OCI-LY3 (cell line): Measurements from ENCODE around the gene TPCN2.

ENCODE experiments used
- H2AFZ ChIP-seq: fragments of 200-600, 300-600 bp; shearing (Covaris generic); 2 replicates; pipeline ENCODE4 v1.6.0; 2014; ENCODE audit warnings: antibody characterized with exemption, low read depth, low read length
- H3K27ac ChIP-seq: fragments of 200-600, 300-600 bp; sonication (generic); 2 replicates; pipeline ENCODE4 v1.5.1; 2014; ENCODE audit warnings: mild to moderate bottlenecking, low read length, moderate library complexity, mixed read lengths
- H3K27me3 ChIP-seq: fragments of 200-600, 300-600 bp; sonication (generic); 2 replicates; pipeline ENCODE4 v1.6.1; 2014; ENCODE audit warnings: low read depth, low read length, mixed read lengths
- H3K36me3 ChIP-seq: fragments of 200-600, 300-600 bp; sonication (generic); replicated peaks from 2 replicates; pipeline ENCODE3; 2014; ENCODE audit warnings: low read depth, low read length, mixed read lengths
- H3K4me1 ChIP-seq: fragments of 300-600, 200-600 bp; sonication (generic); 2 replicates; pipeline ENCODE4 v1.6.1; 2014; ENCODE audit warnings: low read length, mixed read lengths
- H3K4me2 ChIP-seq: fragments of 200-600, 300-600 bp; sonication (generic); 2 replicates; pipeline ENCODE4 v1.6.1; 2014; ENCODE audit warnings: low read length, mixed read lengths
- H3K4me3 ChIP-seq: fragments of 300-600, 200-600 bp; sonication (generic); 2 replicates; pipeline ENCODE4 v1.5.1; 2014; ENCODE audit warnings: antibody characterized with exemption, mild to moderate bottlenecking, low read length, moderate library complexity
- H3K79me2 ChIP-seq: fragments of 300-600, 200-600 bp; shearing (Covaris generic); 2 replicates; pipeline ENCODE4 v1.6.1; 2014; ENCODE audit warnings: mild to moderate bottlenecking, low read length, mixed read lengths
- H3K9ac ChIP-seq: fragments of 300-600, 200-600 bp; shearing (Covaris generic); 2 replicates; pipeline ENCODE4 v1.6.0; 2014; ENCODE audit warnings: mild to moderate bottlenecking, low read length, moderate library complexity
- H3K9me3 ChIP-seq: fragments of 200-600, 300-600 bp; shearing (Covaris generic); 2 replicates; pipeline ENCODE4 v1.6.1; 2014; ENCODE audit warnings: low read length, mixed read lengths; ENCODE audit not compliant: insufficient read depth
- H4K20me1 ChIP-seq: fragments of 200-600, 300-600 bp; sonication (generic); 2 replicates; pipeline ENCODE4 v1.6.1; 2016; ENCODE audit warnings: low read length, mixed read lengths; ENCODE audit not compliant: insufficient read depth
- CTCF ChIP-seq: fragments of 200-600, 300-600 bp; sonication (generic); IDR thresholded peaks from 2 replicates; pipeline ENCODE4 v1.5.1; 2014; ENCODE audit warnings: antibody characterized with exemption, low read length, low read depth
- EZH2phosphoT487 ChIP-seq: fragments of 200-600 bp; shearing (Covaris generic); IDR thresholded peaks from 2 replicates; pipeline ENCODE4 v1.6.1; 2018; ENCODE audit warnings: antibody characterized with exemption, mixed run types, low read depth

TPCN2 gene

DNA sequence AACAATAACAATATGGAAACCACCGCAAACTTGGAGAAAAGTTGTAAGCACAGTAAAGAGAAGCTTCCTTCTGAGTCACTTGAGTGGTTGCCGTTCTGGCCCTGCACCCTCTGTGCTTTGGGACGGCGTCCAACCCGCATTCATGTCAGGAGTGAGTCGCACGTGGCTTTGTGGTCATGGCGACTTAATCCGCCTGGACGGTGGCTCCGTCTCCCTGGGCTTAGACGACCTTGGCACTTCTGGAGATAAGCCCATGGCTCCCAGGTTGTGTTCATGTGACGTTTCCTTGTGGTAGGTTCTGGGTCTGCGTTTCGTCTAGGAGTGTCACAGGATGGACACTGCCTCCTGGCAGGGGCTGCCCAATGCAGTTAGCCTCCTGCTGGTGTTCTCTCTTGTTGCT, 40.5 kb downstream of the TPCN2 start:
- no peak overlapping the region for H3K27ac ChIP-seq
- no peak overlapping the region for H3K4me2 ChIP-seq
- peaks cover 13% of the 10 kb centered on the region for H4K20me1 ChIP-seq

DNA sequence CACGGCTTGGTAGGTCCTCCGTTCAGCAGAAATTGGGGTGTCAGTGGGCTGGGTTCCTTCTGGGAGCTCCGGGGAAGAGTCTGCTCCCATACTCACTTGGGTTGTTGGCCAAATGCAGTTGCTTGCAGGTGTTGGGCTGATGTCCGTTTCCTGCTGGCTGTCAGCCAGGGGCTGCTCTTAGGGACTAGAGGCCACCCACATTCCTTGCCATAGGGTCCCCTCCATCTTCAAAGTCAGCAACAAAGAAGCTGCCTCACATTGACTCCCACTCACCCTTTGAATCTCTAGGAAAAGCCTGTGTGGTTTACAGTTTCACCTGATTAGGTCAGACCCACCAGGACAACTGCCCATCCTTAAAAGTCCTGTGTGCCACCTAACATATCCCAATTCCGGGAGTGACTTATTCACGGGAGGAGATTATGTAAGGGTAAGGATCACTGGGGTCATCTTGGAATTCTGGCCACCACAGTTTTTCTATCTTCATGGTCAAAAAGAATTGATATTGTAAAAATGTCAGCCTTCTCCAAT, 43.0 kb downstream of the TPCN2 start:
- H3K36me3 ChIP-seq: peaks cover 25% of the 10 kb centered on the region
- no peaks in the 10 kb centered on the region for H3K9me3 ChIP-seq
- no peaks in the 10 kb centered on the region for H3K27me3 ChIP-seq
- no peak overlapping the region for H3K27ac ChIP-seq
- no peak overlapping the region for H3K4me3 ChIP-seq
- no peak overlapping the region for H3K9ac ChIP-seq
- peaks cover 13% of the 10 kb centered on the region for H4K20me1 ChIP-seq
- H3K79me2 ChIP-seq: no peaks in the 10 kb centered on the region
- H3K4me2 ChIP-seq: no peak overlapping the region
- TF ChIP-seq CTCF (no peak), EZH2phosphoT487 (no peak)
- H3K4me1 ChIP-seq: 0 out of 2 replicates have a peak, but pooled peaks cover 3% of the 10 kb centered on the region
- no peak overlapping the region for H2AFZ ChIP-seq

More for the DNA sequence above, 40.5 kb downstream of the TPCN2 start:
- Histone ChIP-seq H3K4me3 (no peak overlapping the region), H3K27me3 (no peaks in the 10 kb centered on the region), H2AFZ (no peak overlapping the region), H3K79me2 (no peaks in the 10 kb centered on the region), H3K36me3 (peaks cover 29% of the 10 kb centered on the region), H3K4me1 (0 out of 2 replicates have a peak, but pooled peaks cover 3% of the 10 kb centered on the region), H3K9me3 (no peaks in the 10 kb centered on the region), H3K9ac (no peak overlapping the region)
- TF ChIP-seq EZH2phosphoT487: no peak
- TF ChIP-seq CTCF: no peak

- Histone ChIP-seq H3K9ac (no peak overlapping the region), H3K4me1 (0 out of 2 replicates have a peak, but pooled peaks cover 3% of the 10 kb centered on the region), H3K4me2 (no peak overlapping the region), H3K79me2 (no peaks in the 10 kb centered on the region), H2AFZ (no peak overlapping the region), H3K36me3 (peaks cover 25% of the 10 kb centered on the region), H3K9me3 (no peaks in the 10 kb centered on the region), H4K20me1 (peaks cover 10% of the 10 kb centered on the region), H3K27ac (no peak overlapping the region), H3K27me3 (no peaks in the 10 kb centered on the region), H3K4me3 (no peak overlapping the region)
- TF ChIP-seq CTCF (no peak), EZH2phosphoT487 (no peak)
Measured at GRCh38 chr11:69092263-69092662, 43.5 kb downstream of the TPCN2 start.

DNA sequence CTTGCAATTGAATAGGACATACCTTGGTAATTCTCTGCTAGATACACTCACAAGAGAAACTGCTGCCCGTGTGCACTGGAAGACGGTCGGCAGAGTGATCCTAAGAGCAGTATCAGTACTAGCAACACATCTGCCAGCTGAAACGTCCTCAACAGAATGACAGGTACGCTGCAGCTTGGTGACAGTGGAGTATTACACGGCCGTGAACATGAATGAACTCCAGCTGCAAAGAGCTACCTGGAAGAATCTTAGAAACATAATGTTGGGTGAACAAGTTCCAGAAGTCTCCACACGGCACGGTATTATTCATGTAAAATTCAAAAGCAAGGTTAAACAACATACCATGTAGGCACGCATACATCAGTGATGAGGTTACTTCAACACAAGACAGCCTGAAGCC, 44.4 kb downstream of the TPCN2 start:
- no peak overlapping the region for H3K27ac ChIP-seq
- H3K4me3 ChIP-seq: no peak overlapping the region
- H3K27me3 ChIP-seq: no peaks in the 10 kb centered on the region
- H3K9ac ChIP-seq: no peak overlapping the region
- H3K4me2 ChIP-seq: no peak overlapping the region
- H3K79me2 ChIP-seq: no peaks in the 10 kb centered on the region
- no peak for TF ChIP-seq CTCF
- TF ChIP-seq EZH2phosphoT487: no peak
- no peak overlapping the region for H2AFZ ChIP-seq
- no peaks in the 10 kb centered on the region for H3K9me3 ChIP-seq
- peaks cover 5% of the 10 kb centered on the region for H4K20me1 ChIP-seq
- H3K36me3 ChIP-seq: peaks cover 23% of the 10 kb centered on the region
- H3K4me1 ChIP-seq: 0 out of 2 replicates have a peak, but pooled peaks cover 3% of the 10 kb centered on the region
